CD14-positive monocyte (primary cell): Measurements from ENCODE around the gene IGSF9B. TPM values are rescaled to one million over a fixed set of nuclear protein-coding genes. Genes with fewer than 3 reads are reported as not detected.

ENCODE experiments used
- DNase-seq, 3 donors: peaks; one replicate each; pipeline ENCODE4 v3.0.0-alpha.2; 2011 to 2022
- H2AFZ ChIP-seq: 2 replicates; pipeline ENCODE4 v1.6.0; 2012; ENCODE audit warnings: mild to moderate bottlenecking, low read depth, low read length, inconsistent platforms; ENCODE audit not compliant: insufficient read depth, poor library complexity, severe bottlenecking
- H3K27ac ChIP-seq, 2 donors: 1 replicate in 1 of 2; 2 replicates in 1 of 2; pipeline ENCODE4 v1.5.1; 2012 to 2013; ENCODE audit warnings: low read length in 2 of 2, control low read depth in 1 of 2, inconsistent platforms in 1 of 2, low read depth in 1 of 2, mild to moderate bottlenecking in 1 of 2
- H3K27me3 ChIP-seq, 2 donors: one replicate each; pipeline versions ENCODE4 v1.6.0 to v1.6.1; 2011 to 2013; ENCODE audit warnings: low read length in 2 of 2; ENCODE audit not compliant: control insufficient read depth in 2 of 2, insufficient read depth in 2 of 2
- H3K36me3 ChIP-seq, 2 donors: replicated peaks in 1 of 2; 1 replicate in 1 of 2; 2 replicates in 1 of 2; pipeline versions ENCODE4 v1.5.1 to v1.6.1; 2012 to 2013; ENCODE audit warnings: low read length in 2 of 2, control low read depth in 1 of 2, inconsistent platforms in 1 of 2, mild to moderate bottlenecking in 1 of 2; ENCODE audit not compliant: insufficient read depth in 2 of 2, control insufficient read depth in 1 of 2
- H3K4me1 ChIP-seq, 2 donors: 1 replicate in 1 of 2; 2 replicates in 1 of 2; pipeline versions ENCODE4 v1.5.1 to v1.6.1; 2012 to 2013; ENCODE audit warnings: low read length in 2 of 2, control low read depth in 1 of 2, inconsistent platforms in 1 of 2, mild to moderate bottlenecking in 1 of 2, moderate library complexity in 1 of 2; ENCODE audit not compliant: insufficient read depth in 2 of 2, control insufficient read depth in 1 of 2
- H3K4me2 ChIP-seq: replicated peaks from 2 replicates; pipeline ENCODE3; 2012; ENCODE audit warnings: low read length, moderate library complexity, mild to moderate bottlenecking; ENCODE audit not compliant: poor library complexity, severe bottlenecking; ENCODE audit errors: extremely low read depth
- H3K4me3 ChIP-seq, 3 experiments: fragments of 200-600 bp in 1 of 3; sonication (generic) in 1 of 3; replicated peaks in 1 of 3; 1 replicate in 2 of 3; 2 replicates in 1 of 3; pipeline ENCODE4 v1.5.1; 2011 to 2013; ENCODE audit warnings: low read length in 3 of 3, mild to moderate bottlenecking in 3 of 3, control low read depth in 2 of 3, low read depth in 2 of 3, inconsistent platforms in 1 of 3, moderate library complexity in 1 of 3
- H3K79me2 ChIP-seq: 2 replicates; pipeline ENCODE4 v1.6.0; 2012; ENCODE audit warnings: mild to moderate bottlenecking, control low read depth, inconsistent platforms, low read length, moderate library complexity; ENCODE audit not compliant: insufficient read depth
- H3K9ac ChIP-seq: 2 replicates; pipeline ENCODE4 v1.6.0; 2017; ENCODE audit warnings: low read length, mild to moderate bottlenecking; ENCODE audit not compliant: insufficient read depth, poor library complexity, severe bottlenecking
- H3K9me3 ChIP-seq, 2 donors: replicated peaks in 1 of 2; 1 replicate in 1 of 2; 2 replicates in 1 of 2; pipeline versions ENCODE4 v1.5.1 to v1.6.1; 2012 to 2013; ENCODE audit warnings: low read length in 2 of 2, control low read depth in 1 of 2; ENCODE audit not compliant: control insufficient read depth in 1 of 2, insufficient read depth in 1 of 2
- H4K20me1 ChIP-seq: 2 replicates; pipeline ENCODE4 v1.6.0; 2012; ENCODE audit warnings: mild to moderate bottlenecking, low read length, control low read depth, moderate library complexity; ENCODE audit not compliant: insufficient read depth
- H3K27ac Mint-ChIP-seq, 7 donors: one replicate each; pipeline ENCODE4 v1.8.0; 2020; ENCODE audit warnings: mild to moderate bottlenecking in 7 of 7, mixed read lengths in 7 of 7, moderate library complexity in 6 of 7, inconsistent platforms in 2 of 7
- H3K27me3 Mint-ChIP-seq, 3 donors: one replicate each; pipeline ENCODE4 v1.8.0; 2021 to 2022; ENCODE audit warnings: low read depth in 3 of 3, mild to moderate bottlenecking in 3 of 3, mixed read lengths in 3 of 3, moderate library complexity in 3 of 3, inconsistent platforms in 1 of 3
- H3K36me3 Mint-ChIP-seq, 2 donors: one replicate each; pipeline ENCODE4 v1.8.0; 2020; ENCODE audit warnings: mixed read lengths in 2 of 2, inconsistent platforms in 1 of 2, mild to moderate bottlenecking in 1 of 2
- H3K4me1 Mint-ChIP-seq: one replicate; pipeline ENCODE4 v1.8.0; 2020; ENCODE audit warnings: mild to moderate bottlenecking, mixed read lengths
- H3K4me3 Mint-ChIP-seq, 2 donors: one replicate each; pipeline ENCODE4 v1.8.0; 2020; ENCODE audit warnings: mild to moderate bottlenecking in 2 of 2, mixed read lengths in 2 of 2, moderate library complexity in 1 of 2
- H3K9me3 Mint-ChIP-seq, 7 donors: one replicate each; pipeline ENCODE4 v1.8.0; 2020 to 2022; ENCODE audit warnings: mixed read lengths in 7 of 7, mild to moderate bottlenecking in 6 of 7, moderate library complexity in 6 of 7, inconsistent platforms in 2 of 7
- CTCF ChIP-seq: fragments of 200-600 bp; IDR thresholded peaks from one replicate; pipeline ENCODE4 v1.8.0; 2022; ENCODE audit warnings: antibody characterized with exemption, mild to moderate bottlenecking
- WGBS: methylation state at CpG from one replicate; pipeline ENCODE4 v1.1.5; 2013; ENCODE audit warnings: missing lambda C conversion rate; ENCODE audit not compliant: insufficient coverage; 5-methylcytosine and 5-hydroxymethylcytosine counted together
- intact Hi-C, 2 donors: fragments of 100-400 bp; cut with micrococcal nuclease; formaldehyde crosslinking; loops; one replicate each; pipeline versions ENCODE4 v1.15.0 to v1.15.1; 2023
- polyA plus RNA-seq, 3 donors: library from polyadenylated mRNA; depleted of rRNA in 1 of 3; unstranded in 2 of 3; stranded (reverse) in 1 of 3; fragments of 300-500 nt in 2 of 3; fragments of >200 nt in 1 of 3; fragmentation: Illumina TruSeq in 2 of 3; gene quantifications; 1 replicate in 2 of 3; 2 replicates in 1 of 3; pipeline ENCODE4 v1.2.3, GENCODE V29; 2012 to 2021

Gene IGSF9B
- polyA plus RNA-seq, 3 donors: not detected

- no peak overlapping the region for H3K4me3 Mint-ChIP-seq
- Histone ChIP-seq H3K27ac (no peak overlapping the region), H4K20me1 (no peaks in the 10 kb centered on the region), H3K4me2 (no peak overlapping the region), H3K9ac (no peak overlapping the region), H2AFZ (no peak overlapping the region), H3K79me2 (no peaks in the 10 kb centered on the region), H3K4me1 (no peaks in the 10 kb centered on the region), H3K9me3 (peaks cover 0 to 16% of the 10 kb centered on the region in 2 donors), H3K4me3 (no peak overlapping the region), H3K36me3 (no peaks in the 10 kb centered on the region), H3K27me3 (no peaks in the 10 kb centered on the region)
- peaks cover 0 to 4% (median 1%) of the 10 kb centered on the region in 3 donors for H3K27me3 Mint-ChIP-seq
- no peaks in the 10 kb centered on the region for H3K36me3 Mint-ChIP-seq
- intact Hi-C loops: no loop called here
- no peak for DNase-seq
- H3K9me3 Mint-ChIP-seq: peaks cover 2 to 13% (median 6%) of the 10 kb centered on the region in 7 donors
- H3K27ac Mint-ChIP-seq: no peak overlapping the region
- no peak for TF ChIP-seq CTCF
- H3K4me1 Mint-ChIP-seq: no peaks in the 10 kb centered on the region
Measured at GRCh38 chr11:133867456-133867855, 89.3 kb downstream of the IGSF9B start.

GRCh38 chr11:133865466-133865865 is 91.3 kb downstream of the IGSF9B start:
- Mint-ChIP-seq H3K27ac (no peak overlapping the region), H3K27me3 (peaks cover 0 to 4% (median 1%) of the 10 kb centered on the region in 3 donors), H3K9me3 (peaks cover 2 to 12% (median 6%) of the 10 kb centered on the region in 7 donors), H3K4me1 (no peaks in the 10 kb centered on the region), H3K4me3 (no peak overlapping the region), H3K36me3 (no peaks in the 10 kb centered on the region)
- H3K27ac ChIP-seq: no peak overlapping the region
- no peak overlapping the region for H2AFZ ChIP-seq
- no peak overlapping the region for H3K4me3 ChIP-seq
- DNase-seq: no peak
- no peak for TF ChIP-seq CTCF
- no peaks in the 10 kb centered on the region for H3K36me3 ChIP-seq
- intact Hi-C loops: no loop called here
- H3K9me3 ChIP-seq: peaks cover 0 to 16% of the 10 kb centered on the region in 2 donors
- 94% methylated on average over 4 of the region's 11 CpGs for WGBS
- no peak overlapping the region for H3K4me2 ChIP-seq
- H3K4me1 ChIP-seq: no peaks in the 10 kb centered on the region
- H4K20me1 ChIP-seq: no peaks in the 10 kb centered on the region
- H3K27me3 ChIP-seq: no peaks in the 10 kb centered on the region
- no peak overlapping the region for H3K9ac ChIP-seq
- H3K79me2 ChIP-seq: no peaks in the 10 kb centered on the region
